Measurements from ENCODE around the gene AAMP.
A peak's percentile ranks its signal among the peaks of the same experiment; 100 is the strongest.
"Not testable (repeated sequence)": the region's sequence is repeated elsewhere in the genome, so short reads cannot be mapped to it uniquely, and the experiment has no call there.

The AAMP gene

DNA sequence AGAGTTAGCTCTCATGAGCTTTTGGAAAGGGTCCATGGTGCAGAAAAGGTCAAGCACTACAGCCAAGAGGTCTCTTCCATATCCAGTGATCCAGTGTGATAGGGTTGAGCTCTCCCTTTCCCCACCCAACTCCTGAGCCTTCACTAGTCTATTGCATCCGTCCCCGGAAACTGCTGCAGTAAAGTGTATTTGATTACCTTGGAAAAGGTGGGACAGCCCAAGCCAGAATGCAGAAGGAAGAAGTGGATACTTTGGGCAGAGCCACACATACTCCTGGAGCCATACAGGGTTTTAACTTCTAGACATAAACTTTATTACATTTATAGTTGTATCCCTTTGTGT lies 3.9 kb upstream of the AAMP start:
- no peak for DNase-seq

DNA sequence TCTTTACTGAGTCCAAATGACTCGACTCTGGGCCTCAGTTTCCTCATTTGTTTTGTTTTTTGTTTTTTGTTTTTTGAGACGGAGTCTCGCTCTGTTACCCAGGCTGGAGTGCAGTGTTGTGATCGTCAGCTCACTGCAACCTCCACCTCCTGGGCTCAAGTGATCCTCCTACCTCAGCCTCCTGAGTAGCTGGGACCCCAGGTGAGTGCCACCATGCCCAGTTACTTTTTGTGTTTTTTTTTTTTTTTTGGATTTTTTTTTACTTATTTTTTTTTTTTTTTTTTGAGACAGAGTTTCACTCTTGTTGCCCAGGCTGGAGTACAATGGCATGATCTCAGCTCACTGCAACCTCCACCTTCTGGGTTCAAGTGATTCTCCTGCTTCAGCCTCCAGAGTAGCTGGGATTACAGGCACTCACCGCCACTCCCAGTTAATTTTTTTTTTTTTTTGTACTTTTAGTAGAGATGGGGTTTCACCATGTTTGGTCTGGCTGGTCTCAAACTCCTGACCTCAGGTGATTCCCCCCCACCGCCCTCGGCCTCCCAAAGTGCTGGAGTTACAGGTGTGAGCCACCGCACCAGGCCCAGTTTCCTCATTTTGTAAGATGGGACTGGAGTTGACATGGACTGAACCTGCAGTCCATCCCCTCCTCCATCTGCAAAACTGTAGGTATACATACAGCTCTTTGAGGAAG lies 3.4 kb upstream of the AAMP start:
- not testable (repeated sequence) for DNase-seq

DNA sequence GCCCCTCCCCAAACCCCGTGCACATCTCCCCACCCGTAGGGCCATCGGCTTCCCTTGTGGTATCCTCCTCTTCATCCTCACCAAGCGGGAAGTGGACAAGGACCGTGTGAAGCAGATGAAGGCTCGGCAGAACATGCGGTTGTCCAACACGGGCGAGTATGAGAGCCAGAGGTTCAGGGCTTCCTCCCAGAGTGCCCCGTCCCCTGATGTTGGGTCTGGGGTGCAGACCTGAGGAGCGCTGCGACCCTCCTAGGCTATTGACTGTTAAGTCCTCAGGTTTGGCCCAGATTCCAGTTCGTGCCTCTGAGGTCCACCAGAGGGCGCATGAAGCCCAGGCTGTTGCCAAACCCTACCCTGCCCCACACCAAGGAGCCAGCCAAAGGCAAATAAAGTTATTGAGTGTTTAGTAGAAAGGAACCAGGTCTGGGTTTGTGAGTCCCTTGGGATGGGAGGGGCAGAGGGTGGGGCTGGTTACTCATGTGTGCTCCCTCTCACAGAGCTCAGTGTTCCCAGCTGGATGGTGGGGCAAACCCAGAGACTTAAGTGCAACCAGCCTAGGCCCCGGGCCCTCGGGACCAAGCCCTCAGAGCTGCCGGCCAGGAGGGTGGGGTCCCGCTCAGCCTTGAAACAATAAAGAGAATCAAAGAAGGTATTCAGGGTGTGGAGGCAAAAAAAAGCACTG lies 2.7 kb upstream of the AAMP start:
- peak; percentile 68 to 75 for DNase-seq

DNA sequence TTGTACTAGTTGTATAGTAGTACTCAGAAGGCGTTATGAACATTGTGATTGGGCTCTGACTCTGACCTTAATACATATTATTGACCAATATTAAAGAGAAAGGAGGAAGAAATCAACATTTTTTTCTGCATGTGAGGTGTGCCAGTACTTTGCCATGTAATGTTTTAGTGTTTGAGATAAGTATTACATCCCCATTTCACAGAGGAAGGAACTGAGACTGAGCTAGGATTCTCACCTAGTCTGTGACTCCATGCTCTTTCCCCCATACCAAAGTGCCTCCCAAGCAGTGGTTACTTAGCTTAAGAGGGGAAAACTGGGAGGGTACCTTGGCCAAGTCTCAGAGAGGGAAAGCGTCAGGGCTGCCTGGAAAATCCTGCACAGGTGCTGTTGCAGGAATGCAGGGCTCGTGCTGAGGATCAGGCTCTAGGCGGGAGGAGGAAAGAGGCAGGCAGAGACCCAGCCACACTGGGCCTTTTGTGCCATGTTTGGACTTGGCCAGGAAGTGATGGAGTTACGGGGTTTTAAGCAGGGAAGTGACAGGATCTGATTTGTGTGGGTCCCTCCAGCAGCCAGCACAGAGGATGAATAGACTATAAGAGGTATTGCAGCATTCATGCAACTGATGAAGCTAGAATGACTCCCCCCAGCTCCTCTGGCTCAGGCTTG lies 2.1 kb upstream of the AAMP start:
- DNase-seq = no peak

DNA sequence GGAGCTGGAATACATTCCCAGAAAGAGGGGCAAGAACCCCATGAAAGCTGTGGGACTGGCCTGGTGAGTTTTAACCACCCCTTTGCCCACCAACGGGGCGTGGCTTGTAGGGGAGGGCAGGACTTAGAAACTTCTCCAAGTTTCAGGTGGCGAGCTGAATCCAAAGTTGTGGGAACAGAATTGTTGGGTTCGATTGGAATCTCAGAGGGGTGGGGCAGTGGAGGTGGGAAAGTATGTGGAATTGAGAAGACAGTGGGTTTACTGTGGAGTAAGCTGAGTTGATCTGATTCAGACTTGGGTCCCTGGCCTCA lies 1.5 kb upstream of the AAMP start:
- DNase-seq = no peak

DNA sequence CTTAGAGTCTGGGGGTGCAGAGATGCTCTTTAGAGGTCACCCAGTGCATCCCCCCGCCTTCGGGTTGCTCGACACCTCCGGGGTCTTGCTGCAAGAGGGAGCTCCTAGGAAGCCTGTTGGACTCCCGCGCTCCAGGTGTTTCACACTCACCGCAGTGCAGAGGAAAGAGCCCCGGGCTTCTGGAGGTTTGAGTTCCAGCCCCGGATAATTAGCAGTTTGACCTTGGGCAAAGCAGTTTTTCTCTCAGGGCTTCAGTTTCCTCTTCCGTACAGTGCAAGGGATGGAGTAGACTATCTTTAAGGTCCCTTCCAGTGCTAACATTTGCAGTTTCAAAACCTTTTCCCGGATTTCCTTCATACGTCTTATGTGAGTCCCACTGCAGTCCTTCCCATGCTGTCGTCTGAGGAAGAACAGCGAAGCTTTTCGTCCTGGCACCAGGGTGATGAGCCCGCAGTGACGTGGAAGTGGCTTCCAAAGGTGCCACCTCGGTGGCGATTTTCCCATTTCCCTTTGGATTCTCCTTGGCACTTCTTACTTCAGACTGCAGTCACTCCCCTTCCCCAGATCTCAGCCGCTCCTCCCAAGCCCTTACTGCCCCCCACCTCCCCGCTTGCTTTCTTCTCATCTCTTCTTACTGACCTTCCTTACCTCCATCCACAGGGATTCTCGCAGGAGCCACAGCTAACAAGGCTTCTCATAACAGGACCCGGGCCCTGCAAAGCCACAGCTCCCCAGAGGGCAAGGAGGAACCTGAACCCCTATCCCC lies 967 bp upstream of the AAMP start:
- no peak for DNase-seq

DNA sequence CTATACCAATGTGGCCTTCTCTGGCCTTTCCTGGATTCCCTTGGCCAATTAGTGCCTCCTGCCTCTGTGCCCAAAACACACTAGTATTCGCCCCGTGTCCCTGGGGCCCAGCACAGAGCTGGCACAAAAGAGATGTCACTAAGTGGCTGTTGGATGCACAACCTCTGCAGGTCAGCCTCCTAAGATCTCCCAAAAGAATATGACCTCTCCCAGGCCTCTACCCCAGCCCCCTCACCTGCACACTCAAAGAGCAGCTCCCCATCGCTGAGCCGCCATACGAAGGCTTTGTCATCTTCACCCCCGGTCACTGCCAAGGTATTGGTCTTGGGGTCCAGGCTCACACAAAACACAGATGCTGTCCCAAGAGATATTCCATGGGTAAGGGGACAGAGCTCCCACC lies 2.7 kb downstream of the AAMP start:
- no peak for DNase-seq

DNA sequence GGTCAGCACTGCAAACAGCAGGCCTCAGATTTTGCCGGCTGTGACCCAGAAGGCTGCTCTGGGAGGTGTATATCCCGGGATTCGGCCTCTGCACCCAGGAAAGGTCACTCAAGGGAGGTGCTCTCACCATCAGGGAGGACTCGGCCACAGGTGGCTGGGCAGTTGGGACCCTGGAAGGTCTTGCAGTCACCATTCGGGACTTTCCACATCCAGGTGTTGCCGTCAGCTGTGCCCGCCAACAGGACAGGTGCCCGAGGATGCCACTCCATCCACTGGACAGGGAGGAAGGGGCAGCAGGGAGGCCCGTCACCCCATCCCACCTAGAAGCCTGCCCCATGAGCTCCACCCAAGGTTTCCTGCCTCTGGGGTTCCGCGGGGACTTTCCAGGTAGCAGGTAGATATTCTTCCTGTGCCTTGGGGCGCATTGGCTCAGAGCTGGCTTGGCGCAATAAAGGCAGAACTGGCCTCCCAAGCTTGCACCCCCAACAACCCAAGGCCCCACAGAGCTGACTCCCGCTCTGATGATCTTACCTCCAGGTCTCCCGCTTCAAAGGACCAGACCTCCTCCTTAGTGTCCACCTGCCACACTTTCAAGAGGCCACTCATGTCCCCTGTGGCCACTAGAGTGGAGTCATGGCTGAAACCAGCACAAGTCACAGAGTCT lies 3.5 kb downstream of the AAMP start:
- no peak for DNase-seq

DNA sequence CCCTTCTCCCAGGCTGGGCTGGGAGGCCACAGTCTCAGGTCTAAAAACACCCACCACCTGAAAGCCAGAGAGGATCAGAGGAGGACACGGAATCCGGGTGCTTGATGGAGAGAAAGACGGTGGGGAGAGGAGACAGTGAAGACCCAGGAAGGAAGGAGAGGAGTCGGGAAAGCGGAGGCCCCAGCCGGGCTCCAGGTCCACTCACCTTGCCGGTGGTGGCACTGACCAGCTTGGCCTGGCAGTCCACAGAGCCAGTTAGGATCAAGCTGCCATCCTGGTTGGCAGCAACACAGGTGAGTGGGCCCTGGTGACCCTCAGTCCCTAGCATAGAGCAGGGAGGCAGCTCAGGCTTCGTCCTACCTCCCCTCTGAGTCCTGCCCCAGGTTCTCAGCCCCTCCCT lies 4.3 kb downstream of the AAMP start:
- no peak for DNase-seq

DNA sequence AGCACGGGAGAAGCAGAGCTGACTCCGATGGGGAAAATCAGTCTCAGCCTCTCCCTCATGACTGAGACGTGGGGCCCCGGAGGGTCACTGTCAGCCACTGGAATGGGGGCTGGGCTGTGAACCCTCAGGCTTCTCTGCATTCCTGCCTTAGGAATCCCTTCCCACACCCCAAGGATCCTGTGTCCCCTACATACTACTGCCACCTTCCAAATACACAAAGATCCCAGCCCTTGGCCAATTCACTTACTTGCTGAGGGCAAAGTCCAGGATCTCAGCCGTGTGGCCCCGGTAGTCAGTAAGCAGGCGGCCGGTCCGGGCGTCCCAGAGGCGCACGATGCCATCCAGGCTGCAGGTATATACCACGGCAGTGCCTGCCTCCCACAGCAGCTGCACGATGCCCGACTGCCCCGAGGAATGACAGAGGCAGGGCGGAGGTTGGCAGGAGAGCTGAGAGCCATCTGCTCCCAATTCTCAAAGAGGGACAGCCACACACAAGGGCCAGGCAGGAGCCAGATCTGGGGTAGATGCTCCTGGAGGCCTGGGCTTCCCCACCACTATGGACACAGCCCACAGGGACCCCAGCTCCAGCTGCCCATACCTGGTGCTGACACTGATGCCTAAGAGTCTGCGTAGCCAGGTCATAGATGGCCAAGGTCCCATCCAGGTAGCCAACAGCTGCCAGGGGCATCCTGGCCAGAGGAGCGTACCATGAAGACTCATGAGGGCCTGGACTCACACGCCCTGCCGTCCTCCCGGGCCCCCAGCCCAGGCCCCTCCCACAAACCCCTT lies 5.0 kb downstream of the AAMP start:
- DNase-seq = no peak

DNA sequence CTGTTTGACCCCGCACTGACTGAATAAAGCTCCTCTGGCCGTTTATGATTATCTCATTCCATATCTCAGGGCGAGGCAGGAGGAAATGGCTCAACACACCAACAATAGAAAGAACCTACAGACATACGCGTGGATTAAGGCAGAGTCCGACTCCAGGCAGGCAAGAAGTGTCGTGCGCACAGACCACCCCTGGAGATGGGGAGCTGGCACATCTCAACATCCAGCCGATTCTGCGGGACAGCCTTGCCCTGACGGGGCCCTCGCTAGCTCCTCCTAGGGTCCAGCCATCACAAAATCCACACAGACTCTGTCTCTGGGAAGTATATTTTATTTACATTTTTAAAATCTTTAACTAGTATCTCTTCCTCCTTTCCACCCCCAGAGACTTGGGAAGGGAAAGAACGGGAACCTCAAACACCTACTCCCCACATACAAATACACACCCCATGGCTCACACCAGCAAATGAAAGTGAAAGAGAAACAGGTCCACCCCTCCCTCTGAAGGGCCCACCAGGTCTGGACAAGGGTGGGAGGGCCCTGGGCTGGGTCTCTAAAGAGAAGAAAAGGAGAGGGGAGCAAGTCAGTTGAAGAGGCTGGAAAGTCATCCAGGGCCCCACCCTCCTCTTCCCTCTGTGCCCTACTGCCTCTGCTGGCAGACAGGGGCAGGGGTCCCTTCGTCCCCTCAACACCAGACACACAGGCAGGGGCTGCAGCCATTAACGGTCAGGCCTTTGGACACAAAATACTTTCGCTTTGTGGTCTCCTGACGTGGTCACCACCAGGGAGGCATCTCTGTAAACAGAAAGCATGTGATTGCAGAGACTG lies 5.9 kb downstream of the AAMP start:
- DNase-seq = no peak

DNA sequence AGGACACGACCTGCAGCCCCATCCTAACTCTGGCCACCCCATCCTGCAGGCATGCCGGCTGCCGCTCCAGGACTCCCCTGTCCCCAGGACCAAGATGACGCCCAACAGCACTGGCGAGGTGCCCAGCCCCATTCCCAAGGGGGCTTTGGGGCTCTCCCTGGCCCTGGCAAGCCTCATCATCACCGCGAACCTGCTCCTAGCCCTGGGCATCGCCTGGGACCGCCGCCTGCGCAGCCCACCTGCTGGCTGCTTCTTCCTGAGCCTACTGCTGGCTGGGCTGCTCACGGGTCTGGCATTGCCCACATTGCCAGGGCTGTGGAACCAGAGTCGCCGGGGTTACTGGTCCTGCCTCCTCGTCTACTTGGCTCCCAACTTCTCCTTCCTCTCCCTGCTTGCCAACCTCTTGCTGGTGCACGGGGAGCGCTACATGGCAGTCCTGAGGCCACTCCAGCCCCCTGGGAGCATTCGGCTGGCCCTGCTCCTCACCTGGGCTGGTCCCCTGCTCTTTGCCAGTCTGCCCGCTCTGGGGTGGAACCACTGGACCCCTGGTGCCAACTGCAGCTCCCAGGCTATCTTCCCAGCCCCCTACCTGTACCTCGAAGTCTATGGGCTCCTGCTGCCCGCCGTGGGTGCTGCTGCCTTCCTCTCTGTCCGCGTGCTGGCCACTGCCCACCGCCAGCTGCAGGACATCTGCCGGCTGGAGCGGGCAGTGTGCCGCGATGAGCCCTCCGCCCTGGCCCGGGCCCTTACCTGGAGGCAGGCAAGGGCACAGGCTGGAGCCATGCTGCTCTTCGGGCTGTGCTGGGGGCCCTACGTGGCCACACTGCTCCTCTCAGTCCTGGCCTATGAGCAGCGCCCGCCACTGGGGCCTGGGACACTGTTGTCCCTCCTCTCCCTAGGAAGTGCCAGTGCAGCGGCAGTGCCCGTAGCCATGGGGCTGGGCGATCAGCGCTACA lies 7.0 kb downstream of the AAMP start:
- no peak for DNase-seq

DNA sequence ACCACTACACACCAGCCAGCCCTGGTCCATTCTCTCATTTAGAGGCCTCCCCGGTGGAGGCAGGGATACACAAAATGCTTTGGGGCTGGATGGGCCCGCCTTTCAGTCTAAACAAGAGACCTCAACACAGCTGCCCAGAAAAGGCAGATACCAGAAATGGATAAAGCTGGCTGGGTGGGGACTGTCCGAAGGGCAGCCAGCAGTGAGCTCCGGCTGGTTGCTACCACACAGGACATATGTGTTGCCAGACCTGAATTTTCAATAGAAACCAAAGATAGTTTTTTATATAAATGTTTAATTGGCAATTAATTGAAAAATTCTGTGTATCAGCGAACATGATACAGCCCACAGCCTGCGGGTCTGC lies 7.7 kb downstream of the AAMP start:
- DNase-seq = no peak

DNA sequence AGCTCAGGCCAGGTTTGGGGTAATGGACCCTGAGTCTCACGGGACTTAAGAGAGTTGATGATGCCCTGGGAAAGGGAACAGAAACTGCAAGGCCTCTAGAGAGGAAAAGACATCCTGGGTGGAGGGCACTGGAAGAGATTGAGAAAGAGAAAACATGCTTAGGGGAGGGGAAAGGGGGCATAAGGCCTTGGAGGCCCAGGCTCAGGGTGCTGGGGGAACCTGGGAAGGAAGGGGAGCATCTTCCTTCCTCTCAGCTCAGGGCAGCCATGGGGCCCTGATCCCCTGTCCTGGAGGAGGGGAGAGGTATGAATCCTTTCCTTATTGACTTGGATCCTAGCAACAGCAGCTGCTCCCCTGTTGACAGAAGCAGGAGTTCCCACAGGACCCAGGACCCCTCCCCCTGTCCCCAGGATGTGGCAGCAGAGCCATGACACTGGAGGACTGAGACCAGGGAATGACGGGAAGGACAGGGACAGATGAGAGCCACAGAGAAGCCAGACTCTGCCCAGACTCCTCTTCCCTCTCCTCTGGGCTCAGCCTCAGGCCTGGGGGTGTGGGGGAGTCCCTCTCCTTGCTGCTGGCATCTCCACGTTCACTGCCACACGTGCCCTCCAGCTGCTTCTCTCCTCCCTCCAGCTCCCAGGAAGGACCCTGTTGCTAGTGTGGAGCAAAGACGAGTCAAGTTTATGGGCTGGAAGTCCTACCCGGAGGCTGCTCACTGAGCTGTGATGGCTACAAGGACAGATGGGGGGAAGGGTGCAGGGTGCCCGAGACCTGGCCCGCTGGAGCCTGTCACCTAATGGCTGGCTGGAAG lies 8.3 kb downstream of the AAMP start:
- no peak for DNase-seq

DNA sequence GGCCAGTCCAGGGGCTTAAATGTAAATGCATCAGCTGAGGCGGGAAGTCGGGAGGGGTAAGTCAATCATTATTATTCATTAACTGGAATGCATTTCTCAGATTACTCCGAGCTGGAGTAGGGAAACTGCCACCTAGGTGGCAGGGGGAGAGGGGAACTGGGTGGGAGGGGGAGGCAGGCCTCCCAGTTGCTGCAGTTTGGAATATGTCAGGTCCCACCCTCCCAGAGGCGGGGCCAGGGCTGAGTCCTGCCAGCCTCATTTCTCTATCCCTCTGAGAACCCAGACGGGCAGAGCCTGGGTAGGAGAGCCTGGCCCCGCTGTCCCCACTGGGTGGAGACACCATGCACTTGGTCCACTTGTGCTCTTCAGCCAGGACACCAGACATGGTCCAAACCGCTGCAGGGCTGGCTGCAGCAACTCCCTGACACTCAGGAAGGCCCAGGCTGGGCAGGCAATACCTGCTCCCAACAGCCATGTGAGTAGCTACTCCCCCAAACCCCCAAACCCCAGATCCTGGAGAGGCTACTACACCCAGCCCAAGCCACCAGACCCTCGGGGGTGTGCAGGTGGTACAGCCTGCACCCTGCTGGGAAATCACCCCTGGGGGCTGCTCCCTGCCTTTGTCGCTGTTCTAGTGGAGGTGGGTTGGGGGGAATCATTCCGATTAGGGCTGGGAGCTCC lies 9.1 kb downstream of the AAMP start, which contains the start of gene GPBAR1:
TSS of gene GPBAR1 (plus strand) at position 274 of the 681 bp plus-strand sequence. CDS start 1,710 bp downstream, outside the sequence.
- DNase-seq = no peak

DNA sequence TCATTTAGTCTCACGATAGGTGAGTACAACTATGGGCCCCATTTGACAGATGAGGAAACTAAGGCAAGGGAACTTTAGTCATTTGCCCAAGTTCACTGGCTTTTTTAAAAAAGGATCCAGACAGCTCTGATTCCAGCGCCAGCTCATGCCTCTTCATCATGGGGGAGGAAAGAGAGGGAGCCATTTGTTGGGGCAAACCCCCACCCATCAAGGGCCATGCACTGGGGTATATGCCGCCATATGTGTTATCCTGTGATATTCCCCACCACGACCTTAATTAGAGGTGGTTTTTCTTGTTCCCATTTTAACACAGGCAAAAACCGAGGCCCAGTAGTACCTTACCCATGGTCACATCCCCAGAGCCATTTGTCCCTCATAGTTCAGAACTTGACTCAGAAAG lies 9.8 kb downstream of the AAMP start:
- DNase-seq = no peak

DNA sequence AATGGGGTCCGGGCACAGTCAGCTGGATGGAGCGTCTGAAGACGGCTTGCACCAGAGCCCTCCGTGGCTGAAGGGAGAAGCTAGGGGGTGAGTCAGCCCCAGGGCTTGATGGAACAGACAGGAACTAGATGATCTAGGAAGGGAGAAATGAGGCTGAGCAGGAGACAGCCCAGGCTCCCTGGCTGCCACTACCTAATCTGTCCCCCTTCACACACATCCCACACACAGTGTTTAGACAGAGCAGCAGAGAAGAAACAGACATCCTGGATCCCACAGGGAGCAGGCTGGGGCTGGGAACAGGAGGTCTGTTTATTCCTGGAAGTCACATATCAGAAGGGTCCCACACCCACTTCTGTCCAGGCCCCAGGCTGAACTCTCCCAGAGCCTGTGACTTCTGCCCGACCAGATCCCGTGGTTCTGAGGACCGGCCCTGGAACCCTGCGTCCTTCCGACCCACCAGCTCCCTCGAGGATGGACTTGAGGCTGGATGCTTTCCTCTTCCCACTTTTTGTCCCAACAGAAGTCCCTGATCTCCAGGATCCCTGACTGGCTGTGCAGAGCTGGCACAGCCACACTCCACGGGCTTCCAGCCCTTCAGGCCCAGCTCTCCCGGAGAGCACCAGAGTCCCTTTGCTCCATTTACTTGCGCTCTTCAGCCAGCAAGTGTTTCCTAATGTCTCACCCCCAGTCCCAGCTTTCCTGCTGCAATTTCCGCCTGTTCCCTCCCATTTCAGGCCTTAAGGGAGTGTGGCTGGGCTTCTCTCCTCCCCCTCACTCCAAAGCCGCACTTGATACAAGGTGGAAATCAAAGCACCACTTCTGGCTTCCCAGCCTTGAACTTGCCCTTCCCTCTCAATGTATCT lies 10.6 kb downstream of the AAMP start:
- no peak for DNase-seq

Measured in stimulated activated CD4-positive, alpha-beta T cell treated with anti-CD3 and anti-CD28 coated beads, Interleukin-4, amount 100 ng/mL, for 4 hours (primary cell).